SH-SY5Y (cell line): ENCODE measurements around the gene PCYT2.

Source experiments
- GATA2 ChIP-seq: IDR thresholded peaks from 2 replicates; pipeline ENCODE4 v1.6.1; 2011; ENCODE audit warnings: mild to moderate bottlenecking, low read depth, low read length
- GATA3 ChIP-seq: IDR thresholded peaks from 2 replicates; pipeline ENCODE4 v1.6.1; 2011; ENCODE audit warnings: low read depth, mild to moderate bottlenecking, low read length, moderate library complexity

- TF ChIP-seq GATA2 (no peak), GATA3 (no peak)
Measured at GRCh38 chr17:81901167-81902022, 9.8 kb downstream of the PCYT2 start.
